DND-41 (cell line): ENCODE results near the gene WDFY4.

ENCODE experiments used
- ATAC-seq: fragments of 200-7000 bp; cut with Tn5 transposase; 3 replicates; pipeline ENCODE4 v1.9.1; 2021; ENCODE audit warnings: low read depth; ENCODE audit not compliant: insufficient read depth
- DNase-seq: peaks from one replicate; pipeline ENCODE4 v3.0.0-alpha.2; 2020
- H2AFZ ChIP-seq: 2 replicates; pipeline ENCODE4 v1.6.0; 2012; ENCODE audit warnings: low read depth, low read length
- H3K27ac ChIP-seq: 2 replicates; pipeline ENCODE4 v1.5.1; 2012; ENCODE audit warnings: low read length, inconsistent platforms
- H3K27me3 ChIP-seq: fragments of 200-600 bp; sonication (generic); 2 replicates; pipeline ENCODE4 v1.6.0; 2012; ENCODE audit warnings: low read length, mild to moderate bottlenecking, inconsistent platforms; ENCODE audit not compliant: insufficient read depth, poor library complexity
- H3K36me3 ChIP-seq: 2 replicates; pipeline ENCODE4 v1.5.1; 2012; ENCODE audit warnings: low read length, inconsistent platforms; ENCODE audit not compliant: insufficient read depth
- H3K4me1 ChIP-seq: 2 replicates; pipeline ENCODE4 v1.5.1; 2012; ENCODE audit warnings: mild to moderate bottlenecking, low read length; ENCODE audit not compliant: insufficient read depth
- H3K4me2 ChIP-seq: 2 replicates; pipeline ENCODE4 v1.6.0; 2012; ENCODE audit warnings: mild to moderate bottlenecking, moderate library complexity, low read length, inconsistent platforms; ENCODE audit not compliant: insufficient read depth
- H3K4me3 ChIP-seq, 2 experiments: fragments of 200-600 bp in 1 of 2; shearing (Covaris generic) in 1 of 2; 2 replicates each; pipeline ENCODE4 v1.5.1; 2012 to 2016; ENCODE audit warnings: inconsistent platforms in 2 of 2, low read length in 2 of 2, mild to moderate bottlenecking in 2 of 2, low read depth in 1 of 2, moderate library complexity in 1 of 2
- H3K79me2 ChIP-seq: 2 replicates; pipeline ENCODE4 v1.6.0; 2012; ENCODE audit warnings: low read length, inconsistent platforms; ENCODE audit not compliant: insufficient read depth
- H3K9ac ChIP-seq: 2 replicates; pipeline ENCODE4 v1.6.0; 2012; ENCODE audit warnings: low read depth, mild to moderate bottlenecking, inconsistent platforms, low read length, moderate library complexity
- H3K9me3 ChIP-seq: 2 replicates; pipeline ENCODE4 v1.5.1; 2012; ENCODE audit warnings: low read length, moderate library complexity, mild to moderate bottlenecking, inconsistent platforms; ENCODE audit not compliant: insufficient read depth, severe bottlenecking
- H4K20me1 ChIP-seq: 2 replicates; pipeline ENCODE4 v1.6.0; 2012; ENCODE audit warnings: low read length; ENCODE audit not compliant: insufficient read depth
- EZH2 ChIP-seq: IDR thresholded peaks from 3 replicates; pipeline ENCODE4 v1.6.1; 2012; ENCODE audit warnings: borderline replicate concordance, low read depth, mild to moderate bottlenecking, moderate library complexity, low read length, inconsistent platforms; ENCODE audit not compliant: severe bottlenecking
- TF ChIP-seq, protein P1 (sequence below): IDR thresholded peaks from 2 replicates; pipeline ENCODE4 v1.5.1; 2012; ENCODE audit warnings: borderline replicate concordance, low read length, moderate library complexity, mild to moderate bottlenecking; ENCODE audit not compliant: poor library complexity, severe bottlenecking; ENCODE audit errors: extremely low read depth

The WDFY4 gene

GRCh38 chr10:48817141-48817540 lies 132.5 kb downstream of the WDFY4 start:
- ATAC-seq (no peak), DNase-seq (no peak)
- no peak overlapping the region for H3K27ac ChIP-seq
- no peak overlapping the region for H2AFZ ChIP-seq
- H4K20me1 ChIP-seq: no peaks in the 10 kb centered on the region
- no peak overlapping the region for H3K9ac ChIP-seq
- no peaks in the 10 kb centered on the region for H3K36me3 ChIP-seq
- H3K27me3 ChIP-seq: peaks cover 7% of the 10 kb centered on the region
- no peaks in the 10 kb centered on the region for H3K9me3 ChIP-seq
- no peak overlapping the region for H3K4me3 ChIP-seq
- no peak overlapping the region for H3K4me2 ChIP-seq
- H3K4me1 ChIP-seq: no peaks in the 10 kb centered on the region
- no peak for TF ChIP-seq EZH2
- TF ChIP-seq, protein P1, sequence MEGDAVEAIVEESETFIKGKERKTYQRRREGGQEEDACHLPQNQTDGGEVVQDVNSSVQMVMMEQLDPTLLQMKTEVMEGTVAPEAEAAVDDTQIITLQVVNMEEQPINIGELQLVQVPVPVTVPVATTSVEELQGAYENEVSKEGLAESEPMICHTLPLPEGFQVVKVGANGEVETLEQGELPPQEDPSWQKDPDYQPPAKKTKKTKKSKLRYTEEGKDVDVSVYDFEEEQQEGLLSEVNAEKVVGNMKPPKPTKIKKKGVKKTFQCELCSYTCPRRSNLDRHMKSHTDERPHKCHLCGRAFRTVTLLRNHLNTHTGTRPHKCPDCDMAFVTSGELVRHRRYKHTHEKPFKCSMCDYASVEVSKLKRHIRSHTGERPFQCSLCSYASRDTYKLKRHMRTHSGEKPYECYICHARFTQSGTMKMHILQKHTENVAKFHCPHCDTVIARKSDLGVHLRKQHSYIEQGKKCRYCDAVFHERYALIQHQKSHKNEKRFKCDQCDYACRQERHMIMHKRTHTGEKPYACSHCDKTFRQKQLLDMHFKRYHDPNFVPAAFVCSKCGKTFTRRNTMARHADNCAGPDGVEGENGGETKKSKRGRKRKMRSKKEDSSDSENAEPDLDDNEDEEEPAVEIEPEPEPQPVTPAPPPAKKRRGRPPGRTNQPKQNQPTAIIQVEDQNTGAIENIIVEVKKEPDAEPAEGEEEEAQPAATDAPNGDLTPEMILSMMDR: no peak
- no peaks in the 10 kb centered on the region for H3K79me2 ChIP-seq

DNA sequence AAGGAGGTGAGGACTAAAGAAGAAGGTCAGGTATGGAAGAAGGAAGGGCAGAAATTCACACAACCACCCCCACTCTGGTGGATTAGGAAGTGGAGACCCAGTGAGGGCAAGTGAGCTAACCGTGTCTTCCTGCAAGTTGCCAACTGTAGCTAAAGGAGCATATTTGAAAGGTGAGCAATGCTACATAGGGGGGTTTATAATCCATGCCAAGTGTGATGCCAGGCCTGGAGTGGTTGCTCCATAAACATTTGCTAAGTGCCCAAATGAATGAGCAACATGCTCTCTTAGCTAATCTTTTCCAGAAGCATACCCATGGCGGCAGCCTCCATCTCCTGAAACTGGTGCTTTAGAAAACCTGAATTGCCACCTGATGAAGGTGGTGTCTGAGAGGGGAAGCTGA lies 133.4 kb downstream of the WDFY4 start:
- Histone ChIP-seq H3K9ac (no peak overlapping the region), H3K27ac (no peak overlapping the region), H3K79me2 (no peaks in the 10 kb centered on the region), H3K4me1 (no peaks in the 10 kb centered on the region), H3K9me3 (no peaks in the 10 kb centered on the region), H3K27me3 (peaks cover 7% of the 10 kb centered on the region), H3K4me2 (no peak overlapping the region), H3K36me3 (no peaks in the 10 kb centered on the region), H4K20me1 (no peaks in the 10 kb centered on the region), H3K4me3 (no peak overlapping the region), H2AFZ (no peak overlapping the region)
- TF ChIP-seq EZH2: no peak
- TF ChIP-seq, protein P1: no peak
- DNase-seq: no peak
- ATAC-seq: no peak

DNA sequence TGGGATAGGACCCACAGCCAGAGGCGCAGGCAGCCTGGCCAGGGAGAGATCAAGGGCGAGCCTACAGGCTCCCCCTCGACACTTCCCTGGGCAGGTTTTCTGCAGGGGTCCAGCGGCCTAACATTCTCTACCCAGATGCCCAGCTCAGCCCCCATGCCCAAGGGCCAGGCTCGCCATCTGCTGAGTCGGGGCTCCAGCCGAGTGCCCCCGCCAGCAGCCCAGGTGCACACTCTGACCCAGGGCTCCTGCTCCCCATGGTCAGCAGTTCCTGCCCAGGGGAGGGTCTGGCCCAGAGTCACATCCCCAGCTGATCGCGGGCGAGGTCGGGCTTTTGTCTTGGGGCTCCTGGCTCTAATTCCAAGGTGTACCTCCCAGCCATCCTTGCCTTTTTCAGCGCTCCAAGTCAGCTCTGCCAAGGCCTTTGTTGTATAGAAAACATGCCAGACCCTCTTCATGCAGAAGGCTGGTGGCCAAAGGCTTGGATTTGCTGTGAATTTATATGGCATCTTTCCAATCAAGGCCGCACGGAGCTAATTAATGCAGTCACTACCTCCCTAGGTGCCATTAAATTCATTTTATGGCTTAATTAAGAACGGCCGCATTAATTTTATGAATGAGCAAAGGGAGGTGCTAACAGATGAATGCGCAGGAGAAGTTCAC lies 134.3 kb downstream of the WDFY4 start:
- H3K4me1 ChIP-seq: no peaks in the 10 kb centered on the region
- H3K27me3 ChIP-seq: peaks cover 7% of the 10 kb centered on the region
- H3K4me2 ChIP-seq: no peak overlapping the region
- no peak overlapping the region for H2AFZ ChIP-seq
- H3K79me2 ChIP-seq: no peaks in the 10 kb centered on the region
- no peak overlapping the region for H3K9ac ChIP-seq
- no peak overlapping the region for H3K4me3 ChIP-seq
- H3K36me3 ChIP-seq: no peaks in the 10 kb centered on the region
- no peaks in the 10 kb centered on the region for H3K9me3 ChIP-seq
- TF ChIP-seq, protein P1: no peak
- TF ChIP-seq EZH2: no peak
- DNase-seq: no peak
- ATAC-seq: no peak
- no peaks in the 10 kb centered on the region for H4K20me1 ChIP-seq
- no peak overlapping the region for H3K27ac ChIP-seq

- ATAC-seq: no peak
- Histone ChIP-seq H3K4me3 (no peak overlapping the region), H3K4me1 (no peaks in the 10 kb centered on the region), H3K9me3 (no peaks in the 10 kb centered on the region), H3K36me3 (no peaks in the 10 kb centered on the region), H3K27ac (no peak overlapping the region), H3K79me2 (no peaks in the 10 kb centered on the region), H2AFZ (no peak overlapping the region), H3K27me3 (peaks cover 7% of the 10 kb centered on the region), H3K4me2 (no peak overlapping the region), H4K20me1 (no peaks in the 10 kb centered on the region), H3K9ac (no peak overlapping the region)
- DNase-seq: no peak
- no peak for TF ChIP-seq EZH2
- TF ChIP-seq, protein P1: no peak
Measured at GRCh38 chr10:48819783-48820182, 135.1 kb downstream of the WDFY4 start.
